EH (cell line): ENCODE results near the gene B3GAT3.
"Not testable (repeated sequence)": the region's sequence is repeated elsewhere in the genome, so short reads cannot be mapped to it uniquely, and the experiment has no call there.

Experiments
- DNase-seq: peaks from one replicate; pipeline ENCODE4 v3.0.0-alpha.2; 2015; ENCODE audit warnings: low read depth

The B3GAT3 gene

GRCh38 chr11:62577046-62577714 lies 44.6 kb downstream of the B3GAT3 start:
- DNase-seq: no peak

- DNase-seq: no peak
These were observed 45.9 kb downstream of the B3GAT3 start for GRCh38 chr11:62575837-62576236.

GRCh38 chr11:62575156-62575555 lies 46.6 kb downstream of the B3GAT3 start:
- no peak for DNase-seq

- DNase-seq: peak; percentile 46
These were observed 47.3 kb downstream of the B3GAT3 start for GRCh38 chr11:62574363-62575071.

GRCh38 chr11:62573592-62574362 lies 48.0 kb downstream of the B3GAT3 start, which contains the start of gene EEF1G:
EEF1G (minus strand) TSS chr11:62573891; CDS start chr11:62573842, 49 bp downstream.
- DNase-seq: peak; percentile 100

- DNase-seq: peak; percentile 42
These were observed 48.7 kb downstream of the B3GAT3 start for GRCh38 chr11:62573006-62573591.

- no peak for DNase-seq
These were observed 49.4 kb downstream of the B3GAT3 start for GRCh38 chr11:62572431-62572830.

GRCh38 chr11:62571493-62571892 lies 50.3 kb downstream of the B3GAT3 start:
- not testable (repeated sequence) for DNase-seq

GRCh38 chr11:62570903-62571302 lies 50.9 kb downstream of the B3GAT3 start:
- DNase-seq: not testable (repeated sequence)

- no peak for DNase-seq
These were observed 52.2 kb downstream of the B3GAT3 start for GRCh38 chr11:62569611-62570010.

GRCh38 chr11:62567018-62567633 lies 54.7 kb downstream of the B3GAT3 start:
- DNase-seq: no peak

GRCh38 chr11:62566247-62566646 lies 55.5 kb downstream of the B3GAT3 start:
- no peak for DNase-seq
